Panc1 (cell line): ENCODE results near the gene MN1. TPM values are rescaled to one million over a fixed set of nuclear protein-coding genes. Genes with fewer than 3 reads are reported as not detected.

Experiments
- ATAC-seq: fragments of 200-7000 bp; cut with Tn5 transposase; 2 replicates; pipeline ENCODE4 v1.9.1; 2020; ENCODE audit warnings: mild to moderate bottlenecking, moderate library complexity
- BruUV-seq: library from RNA; stranded (reverse); fragments of 400-500 nt; replicated peaks from 2 replicates; lab custom pipeline; 2021; lab: Mats Ljungman, UMichigan
- CTCF ChIA-PET: fragments of 300-600 bp; sonication (Branson Sonifier 250); formaldehyde crosslinking; loops from one replicate; lab custom pipeline; 2022; ENCODE audit warnings: antibody characterized with exemption; lab: Charles Lee
- POLR2A ChIA-PET: fragments of 300-600 bp; sonication (Branson Sonifier 250); formaldehyde crosslinking; loops from one replicate; lab custom pipeline; 2022; ENCODE audit warnings: antibody characterized with exemption; lab: Charles Lee
- DNase-seq: peaks from one replicate; pipeline ENCODE4 v3.0.0-alpha.2; 2010; ENCODE audit warnings: low read depth, low spot score
- H3K27ac ChIP-seq: 2 replicates; pipeline ENCODE4 v1.5.1; 2011; ENCODE audit warnings: mild to moderate bottlenecking, low read length, inconsistent platforms
- H3K27me3 ChIP-seq: fragments of 200-500 bp; sonication (Bioruptor generic); 2 replicates; pipeline ENCODE4 v1.6.0; 2014; ENCODE audit warnings: low read length, inconsistent platforms; ENCODE audit not compliant: control insufficient read depth, insufficient read depth
- H3K36me3 ChIP-seq: fragments of 200-500 bp; sonication (Bioruptor generic); 2 replicates; pipeline ENCODE4 v1.5.1; 2014; ENCODE audit warnings: inconsistent platforms, mild to moderate bottlenecking, low read length, moderate library complexity; ENCODE audit not compliant: control insufficient read depth, insufficient read depth
- H3K4me1 ChIP-seq: 2 replicates; pipeline ENCODE4 v1.5.1; 2011; ENCODE audit warnings: inconsistent platforms, mild to moderate bottlenecking, low read length, moderate library complexity; ENCODE audit not compliant: control insufficient read depth, insufficient read depth
- H3K4me3 ChIP-seq, 2 experiments: 2 replicates each; pipeline ENCODE4 v1.5.1; 2011 to 2012; ENCODE audit warnings: low read depth in 2 of 2, low read length in 2 of 2, mild to moderate bottlenecking in 2 of 2, inconsistent platforms in 1 of 2, moderate library complexity in 1 of 2
- H3K9me3 ChIP-seq: fragments of 200-500 bp; sonication (Bioruptor generic); 2 replicates; pipeline ENCODE4 v1.5.1; 2014; ENCODE audit warnings: low read depth, mild to moderate bottlenecking, inconsistent platforms, low read length, moderate library complexity; ENCODE audit not compliant: control insufficient read depth, insufficient read depth
- CTCF ChIP-seq: fragments of 450-650 bp; IDR thresholded peaks from 2 replicates; pipeline ENCODE4 v1.5.1; 2017; ENCODE audit warnings: mild to moderate bottlenecking
- POLR2AphosphoS5 ChIP-seq: IDR thresholded peaks from 2 replicates; pipeline ENCODE4 v1.6.1; 2012; ENCODE audit warnings: mild to moderate bottlenecking, low read depth, low read length, moderate library complexity
- REST ChIP-seq, 2 experiments: IDR thresholded peaks; 2 replicates each; pipeline ENCODE4 v1.6.1; 2011 to 2012; ENCODE audit warnings: low read depth in 2 of 2, control low read depth in 1 of 2, low read length in 1 of 2, mild to moderate bottlenecking in 1 of 2, moderate library complexity in 1 of 2; ENCODE audit not compliant: insufficient read depth in 1 of 2
- SIN3A ChIP-seq: IDR thresholded peaks from 2 replicates; pipeline ENCODE4 v1.6.1; 2012; ENCODE audit warnings: low read depth, mild to moderate bottlenecking, low read length, moderate library complexity, borderline replicate concordance; ENCODE audit not compliant: insufficient read depth
- TCF7L2 ChIP-seq: IDR thresholded peaks from 2 replicates; pipeline ENCODE4 v1.6.1; 2011; ENCODE audit warnings: mild to moderate bottlenecking, low read depth, low read length, inconsistent platforms
- in situ Hi-C: cut with HindIII; loops from 2 replicates; pipeline ENCODE4 v1.10.0; 2016; ENCODE audit warnings: low sequenced_read_pairs, low pct_unique_long_range_greater_than_20kb
- intact Hi-C: fragments of 100-400 bp; cut with micrococcal nuclease; formaldehyde crosslinking; loops from one replicate; pipeline ENCODE4 v1.10.0; 2022; ENCODE audit not compliant: unreplicated experiment
- total RNA-seq: library from RNA; stranded (reverse); gene quantifications from one replicate; pipeline ENCODE4 v1.2.1, GENCODE V29; 2021; ENCODE audit not compliant: unreplicated experiment

MN1 gene
- total RNA-seq, 1 experiment from 2014 or later, result 0.51 TPM

DNA sequence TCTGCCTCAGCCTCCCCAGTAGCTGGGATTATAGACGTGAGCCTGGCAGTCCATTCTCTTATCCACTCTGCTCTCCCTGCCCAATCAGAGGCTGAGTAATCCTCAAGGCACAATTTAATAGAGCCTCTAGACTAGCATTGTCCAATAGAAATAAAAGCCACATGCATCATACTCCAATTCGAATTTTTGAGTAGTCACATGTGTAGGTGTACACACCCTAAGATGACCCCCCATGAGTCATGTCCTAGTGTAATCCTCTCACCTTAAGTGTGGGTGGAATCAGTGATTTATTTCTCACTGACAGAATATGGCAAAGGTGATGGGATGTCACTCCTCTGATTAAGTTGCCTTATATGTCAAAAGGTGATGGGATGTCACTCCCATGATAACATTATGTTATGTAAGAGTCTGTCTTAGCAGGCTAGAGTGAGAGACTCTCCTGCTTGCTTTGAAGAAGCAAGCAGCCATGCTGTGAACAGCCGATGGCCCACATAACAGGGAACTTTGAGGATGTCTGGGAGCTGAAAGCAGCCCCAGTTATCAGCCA is 61.3 kb downstream of the MN1 start:
- no peak for TF ChIP-seq SIN3A
- TF ChIP-seq CTCF, result no peak
- TF ChIP-seq POLR2AphosphoS5, result no peak
- TF ChIP-seq TCF7L2, result no peak
- TF ChIP-seq REST (IDR thresholded peaks at IDR 0.05; ENCODE audit: insufficient read depth in 1 of 2, low read depth in 2 of 2, low read length in 1 of 2), result no peak
- H3K4me1 ChIP-seq, result no peaks in the 10 kb centered on the region
- DNase-seq (no peak), ATAC-seq (no peak)
- no peaks in the 10 kb centered on the region for H3K9me3 ChIP-seq
- no peak overlapping the region for H3K4me3 ChIP-seq
- in situ Hi-C loops, result no loop called here
- H3K27me3 ChIP-seq, result no peaks in the 10 kb centered on the region
- CTCF ChIA-PET, result no interaction called here
- H3K36me3 ChIP-seq, result no peaks in the 10 kb centered on the region
- no peak overlapping the region for H3K27ac ChIP-seq
- no TSS peak for BruUV-seq
- POLR2A ChIA-PET, result no interaction called here
- intact Hi-C loops, result no loop called here

DNA sequence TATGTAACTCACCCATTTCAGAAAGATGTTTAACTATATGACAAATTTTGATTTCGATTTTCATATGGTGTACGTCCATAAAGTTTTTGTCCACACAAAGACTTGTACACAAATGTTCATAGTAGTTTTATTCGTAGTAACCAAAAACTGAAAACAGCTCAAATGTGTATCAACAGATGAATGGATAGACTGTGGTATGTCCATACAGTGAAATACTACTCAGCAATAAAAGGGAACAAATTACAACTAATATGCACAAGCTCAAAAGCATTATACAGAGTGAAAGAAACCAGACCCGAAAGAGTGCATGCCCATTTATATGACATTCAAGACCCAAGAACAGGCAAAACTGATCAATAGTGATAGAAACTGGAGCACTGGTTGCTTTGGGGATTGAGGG is 64.0 kb downstream of the MN1 start:
- in situ Hi-C loops, result no loop called here
- Histone ChIP-seq H3K27ac (no peak overlapping the region), H3K4me3 (no peak overlapping the region), H3K4me1 (no peaks in the 10 kb centered on the region), H3K36me3 (no peaks in the 10 kb centered on the region), H3K9me3 (no peaks in the 10 kb centered on the region), H3K27me3 (no peaks in the 10 kb centered on the region)
- BruUV-seq, result no TSS peak
- ATAC-seq (no peak), DNase-seq (no peak)
- intact Hi-C loops, result no loop called here
- TF ChIP-seq TCF7L2 (no peak), REST (IDR thresholded peaks at IDR 0.05; ENCODE audit: insufficient read depth in 1 of 2, low read depth in 2 of 2, low read length in 1 of 2) (no peak), POLR2AphosphoS5 (no peak), CTCF (no peak), SIN3A (no peak)
- POLR2A ChIA-PET, result no interaction called here
- CTCF ChIA-PET, result no interaction called here
